ENCODE results near the gene TSACC.

TSACC gene

GRCh38 chr1:156298852-156299357, 39.4 kb upstream of the TSACC start, which contains the start of gene VHLL:
Gene VHLL (minus strand): TSS chr1:156299307. CDS start chr1:156299189, 118 bp downstream.
- no peak for TF ChIP-seq CTCF (IDR thresholded peaks at IDR 0.05; ENCODE audit: insufficient read depth, missing control alignments)
- DNase-seq (ENCODE audit: insufficient read length, low spot score): no peak
- no peak for FAIRE-seq

- FAIRE-seq (no peak), DNase-seq (ENCODE audit: insufficient read length, low spot score) (no peak)
- TF ChIP-seq CTCF (IDR thresholded peaks at IDR 0.05; ENCODE audit: insufficient read depth, missing control alignments): no peak
These were observed 35.1 kb upstream of the TSACC start for GRCh38 chr1:156303241-156303640.

- FAIRE-seq (no peak), DNase-seq (ENCODE audit: insufficient read length, low spot score) (no peak)
- no peak for TF ChIP-seq CTCF (IDR thresholded peaks at IDR 0.05; ENCODE audit: insufficient read depth, missing control alignments)
These were observed 33.1 kb upstream of the TSACC start for GRCh38 chr1:156305215-156305614.

GRCh38 chr1:156308078-156308477, 30.2 kb upstream of the TSACC start:
- TF ChIP-seq CTCF (IDR thresholded peaks at IDR 0.05; ENCODE audit: insufficient read depth, missing control alignments): no peak
- no peak for DNase-seq (ENCODE audit: insufficient read length, low spot score)
- FAIRE-seq: no peak

- TF ChIP-seq CTCF (IDR thresholded peaks at IDR 0.05; ENCODE audit: insufficient read depth, missing control alignments): no peak
- DNase-seq (ENCODE audit: insufficient read length, low spot score): no peak
- no peak for FAIRE-seq
These were observed 27.4 kb upstream of the TSACC start for GRCh38 chr1:156310962-156311361.

- no peak for TF ChIP-seq CTCF (IDR thresholded peaks at IDR 0.05; ENCODE audit: insufficient read depth, missing control alignments)
- DNase-seq (ENCODE audit: insufficient read length, low spot score) (no peak), FAIRE-seq (no peak)
These were observed 21.4 kb upstream of the TSACC start for GRCh38 chr1:156316909-156317308.

- DNase-seq (ENCODE audit: insufficient read length, low spot score) (peak; percentile 43), FAIRE-seq (peak; percentile 25)
- TF ChIP-seq CTCF (IDR thresholded peaks at IDR 0.05; ENCODE audit: insufficient read depth, missing control alignments): peak; percentile 53
These were observed 18.7 kb upstream of the TSACC start for GRCh38 chr1:156319664-156320063.

Measured in D721Med (cell line).